Activated naive CD8-positive, alpha-beta T cell treated with anti-CD3 and anti-CD28 coated beads, Interleukin-2, amount 10 ng/mL, durations not matched to agents 7 days and 5 days (primary cell): ENCODE data around the gene EVI2A. TPM values are rescaled to one million over a fixed set of nuclear protein-coding genes. Genes with fewer than 3 reads are reported as not detected.
A peak's percentile ranks its signal among the peaks of the same experiment; 100 is the strongest.
"Not testable (repeated sequence)": the region's sequence is repeated elsewhere in the genome, so short reads cannot be mapped to it uniquely, and the experiment has no call there.

ENCODE experiments used
- ATAC-seq: fragments of 150-1000 bp; cut with Tn5 transposase; one replicate; pipeline ENCODE4 v1.10.0; 2021; ENCODE audit warnings: low read depth, moderate library complexity
- POLR2A ChIA-PET: fragments of 350-600 bp; sonication (Branson Sonifier 250); formaldehyde crosslinking; loops from one replicate; lab custom pipeline; 2021; ENCODE audit warnings: antibody characterized with exemption; lab: Charles Lee
- DNase-seq: peaks from one replicate; pipeline ENCODE4 v3.0.0; 2021
- H3K27ac Mint-ChIP-seq: one replicate; pipeline ENCODE4 v1.8.0; 2022; ENCODE audit warnings: mild to moderate bottlenecking, mixed read lengths
- H3K27me3 Mint-ChIP-seq: one replicate; pipeline ENCODE4 v1.8.0; 2022; ENCODE audit warnings: mild to moderate bottlenecking, moderate library complexity, mixed read lengths
- H3K36me3 Mint-ChIP-seq: one replicate; pipeline ENCODE4 v1.8.0; 2021; ENCODE audit warnings: mild to moderate bottlenecking, mixed read lengths
- H3K4me1 Mint-ChIP-seq: one replicate; pipeline ENCODE4 v1.8.0; 2021; ENCODE audit warnings: mixed read lengths
- H3K4me3 Mint-ChIP-seq: one replicate; pipeline ENCODE4 v1.8.0; 2022; ENCODE audit warnings: mild to moderate bottlenecking, moderate library complexity, mixed read lengths
- H3K9me3 Mint-ChIP-seq: one replicate; pipeline ENCODE4 v1.8.0; 2021; ENCODE audit warnings: mixed read lengths
- total RNA-seq, 2 experiments: library from RNA; stranded (reverse); gene quantifications; one replicate each; pipeline ENCODE4 v1.2.3, GENCODE V29; 2021

EVI2A gene
- total RNA-seq, 2 experiments from 2014 or later: 74.9 to 78.3 TPM

- Mint-ChIP-seq H3K36me3 (peaks cover 41% of the 10 kb centered on the region), H3K27ac (peak overlapping the region; percentile 97), H3K27me3 (no peaks in the 10 kb centered on the region), H3K4me1 (peaks cover 49% of the 10 kb centered on the region), H3K9me3 (peaks cover 4% of the 10 kb centered on the region), H3K4me3 (peak overlapping the region; percentile 89)
- POLR2A ChIA-PET: interaction anchor here (1.4 to 6.0 kb wide), 3 partner anchors 9 to 19 kb away, joined by 3 to 125 read pairs (median 54); partner anchors contain the start of gene EVI2A
- ATAC-seq (peak; percentile 23), DNase-seq (no peak)
Observed at GRCh38 chr17:31309556-31309955, 11.9 kb downstream of the EVI2A start.

DNA sequence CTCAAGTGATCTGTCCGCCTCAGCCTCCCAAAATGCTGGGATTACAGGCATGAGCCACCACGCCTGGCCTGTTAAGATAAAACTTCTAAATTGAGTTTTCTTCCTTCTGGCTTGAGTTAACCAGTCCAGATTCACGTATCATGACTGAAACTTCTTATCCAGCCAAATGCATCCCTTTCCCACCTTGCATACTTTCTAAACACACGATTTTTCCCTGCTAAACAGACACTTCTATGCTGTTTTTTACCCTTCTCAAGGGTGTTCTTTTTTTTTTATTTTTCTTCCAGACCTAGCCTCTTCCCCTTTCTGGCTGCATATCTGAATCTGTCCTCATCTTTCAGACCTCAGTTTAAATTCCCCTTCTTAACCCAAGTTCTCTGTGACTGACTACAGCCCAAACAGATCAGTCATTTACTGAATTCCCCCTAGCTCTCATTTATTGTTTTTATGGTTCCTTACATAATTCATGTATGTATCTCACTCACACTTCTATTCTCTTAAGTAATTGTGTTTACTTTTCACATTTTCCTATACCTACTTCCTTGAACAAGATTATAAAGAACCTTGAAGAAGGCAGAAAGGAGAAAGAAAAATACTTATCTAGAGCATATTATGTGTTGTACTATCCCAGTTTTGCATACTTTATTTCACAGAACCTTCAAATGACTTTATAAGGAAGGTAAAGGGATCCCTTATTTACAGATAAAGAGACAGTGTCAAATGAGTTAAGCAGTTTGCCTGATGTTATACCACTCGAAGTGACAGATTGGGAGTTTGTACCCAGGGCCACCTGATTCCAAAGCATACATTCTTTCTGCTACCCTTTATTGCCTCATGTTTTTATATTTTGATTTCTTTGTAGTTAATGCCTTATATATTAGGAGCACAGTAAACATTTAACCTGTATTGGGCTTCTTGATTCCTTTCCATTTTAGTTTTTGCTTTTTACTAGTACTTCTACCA lies 12.8 kb downstream of the EVI2A start:
- H3K27ac Mint-ChIP-seq: peak overlapping the region; percentile 97
- H3K4me3 Mint-ChIP-seq: peak overlapping the region; percentile 89
- H3K9me3 Mint-ChIP-seq: peaks cover 6% of the 10 kb centered on the region
- peaks cover 48% of the 10 kb centered on the region for H3K36me3 Mint-ChIP-seq
- no peaks in the 10 kb centered on the region for H3K27me3 Mint-ChIP-seq
- POLR2A ChIA-PET: interaction anchor here (0.6 to 6.0 kb wide), 4 partner anchors 10 to 391 kb away, joined by 3 to 125 read pairs (median 29); partner anchors contain the start of gene EVI2A
- DNase-seq (no peak), ATAC-seq (no peak)
- peaks cover 44% of the 10 kb centered on the region for H3K4me1 Mint-ChIP-seq

- DNase-seq (no peak), ATAC-seq (no peak)
- POLR2A ChIA-PET: interaction anchor here (6.0 kb wide), 1 partner anchor 11 kb away, joined by 125 read pairs; no protein-coding TSS in a partner anchor
- H3K36me3 Mint-ChIP-seq: peaks cover 58% of the 10 kb centered on the region
- peak overlapping the region; percentile 97 for H3K27ac Mint-ChIP-seq
- H3K9me3 Mint-ChIP-seq: peaks cover 6% of the 10 kb centered on the region
- peak overlapping the region; percentile 89 for H3K4me3 Mint-ChIP-seq
- H3K27me3 Mint-ChIP-seq: no peaks in the 10 kb centered on the region
- H3K4me1 Mint-ChIP-seq: peaks cover 44% of the 10 kb centered on the region
Observed at GRCh38 chr17:31307640-31308039, 13.8 kb downstream of the EVI2A start.

GRCh38 chr17:31299624-31300023 lies 21.8 kb downstream of the EVI2A start:
- H3K27ac Mint-ChIP-seq: no peak overlapping the region
- H3K27me3 Mint-ChIP-seq: no peaks in the 10 kb centered on the region
- no peak overlapping the region for H3K4me3 Mint-ChIP-seq
- H3K9me3 Mint-ChIP-seq: peaks cover 2% of the 10 kb centered on the region
- H3K4me1 Mint-ChIP-seq: peaks cover 10% of the 10 kb centered on the region
- peaks cover 29% of the 10 kb centered on the region for H3K36me3 Mint-ChIP-seq
- DNase-seq (no peak), ATAC-seq (no peak)
- POLR2A ChIA-PET: interaction anchor here (0.6 kb wide), 1 partner anchor 19 kb away, joined by 3 read pairs; no protein-coding TSS in a partner anchor

DNA sequence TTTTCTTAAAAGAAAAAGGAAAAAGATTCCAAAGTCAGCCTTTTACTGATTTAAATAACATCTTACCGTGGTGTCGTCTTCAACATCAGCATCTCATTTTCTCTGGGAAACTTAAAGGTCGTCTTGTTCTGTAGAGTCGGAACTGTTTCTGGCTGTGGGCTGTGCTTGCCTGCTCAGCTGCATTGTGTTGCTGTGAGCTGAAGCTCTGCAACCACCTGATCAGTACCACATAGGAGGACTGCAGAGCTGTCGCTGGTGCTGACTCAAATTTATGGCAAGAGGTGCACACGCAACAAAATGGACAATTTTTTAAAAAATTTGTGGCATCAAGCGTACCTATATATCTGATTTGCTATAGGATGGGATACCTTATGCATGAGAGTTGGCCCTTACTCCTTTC lies 24.3 kb downstream of the EVI2A start, which contains the start of gene OMG:
OMG (minus strand) TSS at position 150 of the 400 bp plus-strand sequence. CDS start 908 bp downstream, outside the sequence.
- Mint-ChIP-seq H3K4me1 (peaks cover 13% of the 10 kb centered on the region), H3K9me3 (no peaks in the 10 kb centered on the region), H3K27me3 (no peaks in the 10 kb centered on the region), H3K36me3 (peaks cover 8% of the 10 kb centered on the region), H3K27ac (no peak within 1 kb of the TSS), H3K4me3 (no peak within 1 kb of the TSS)
- DNase-seq (no peak), ATAC-seq (no peak)
- POLR2A ChIA-PET: no interaction called here

GRCh38 chr17:31296142-31296541 lies 25.3 kb downstream of the EVI2A start:
- no peaks in the 10 kb centered on the region for H3K9me3 Mint-ChIP-seq
- H3K27ac Mint-ChIP-seq: no peak overlapping the region
- H3K36me3 Mint-ChIP-seq: peaks cover 13% of the 10 kb centered on the region
- H3K27me3 Mint-ChIP-seq: no peaks in the 10 kb centered on the region
- DNase-seq: no peak
- no peak overlapping the region for H3K4me3 Mint-ChIP-seq
- no peak for ATAC-seq
- peaks cover 13% of the 10 kb centered on the region for H3K4me1 Mint-ChIP-seq
- POLR2A ChIA-PET: no interaction called here

DNA sequence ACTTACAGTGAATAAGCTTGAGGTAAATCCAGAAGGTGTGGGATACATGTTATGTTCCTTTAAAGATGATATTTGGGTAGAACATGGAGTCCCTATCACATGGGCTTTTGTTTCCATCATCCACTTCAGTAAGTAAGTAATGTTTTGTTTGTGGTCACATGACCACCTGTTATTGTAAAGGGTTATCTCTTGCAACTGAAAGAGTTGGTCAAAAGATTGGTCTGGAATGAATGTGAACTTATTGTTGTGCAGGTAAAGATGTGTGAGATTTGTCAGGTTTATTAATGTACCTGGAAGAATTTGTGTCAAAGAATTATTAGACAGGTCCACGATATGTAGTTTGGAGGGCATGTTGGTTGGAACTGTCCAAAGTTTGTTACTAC lies 25.9 kb downstream of the EVI2A start:
- H3K27me3 Mint-ChIP-seq: no peaks in the 10 kb centered on the region
- no peak for DNase-seq
- no peak for ATAC-seq
- no peak overlapping the region for H3K27ac Mint-ChIP-seq
- H3K4me3 Mint-ChIP-seq: no peak overlapping the region
- no peaks in the 10 kb centered on the region for H3K9me3 Mint-ChIP-seq
- POLR2A ChIA-PET: no interaction called here
- H3K36me3 Mint-ChIP-seq: peaks cover 10% of the 10 kb centered on the region
- peaks cover 14% of the 10 kb centered on the region for H3K4me1 Mint-ChIP-seq

DNA sequence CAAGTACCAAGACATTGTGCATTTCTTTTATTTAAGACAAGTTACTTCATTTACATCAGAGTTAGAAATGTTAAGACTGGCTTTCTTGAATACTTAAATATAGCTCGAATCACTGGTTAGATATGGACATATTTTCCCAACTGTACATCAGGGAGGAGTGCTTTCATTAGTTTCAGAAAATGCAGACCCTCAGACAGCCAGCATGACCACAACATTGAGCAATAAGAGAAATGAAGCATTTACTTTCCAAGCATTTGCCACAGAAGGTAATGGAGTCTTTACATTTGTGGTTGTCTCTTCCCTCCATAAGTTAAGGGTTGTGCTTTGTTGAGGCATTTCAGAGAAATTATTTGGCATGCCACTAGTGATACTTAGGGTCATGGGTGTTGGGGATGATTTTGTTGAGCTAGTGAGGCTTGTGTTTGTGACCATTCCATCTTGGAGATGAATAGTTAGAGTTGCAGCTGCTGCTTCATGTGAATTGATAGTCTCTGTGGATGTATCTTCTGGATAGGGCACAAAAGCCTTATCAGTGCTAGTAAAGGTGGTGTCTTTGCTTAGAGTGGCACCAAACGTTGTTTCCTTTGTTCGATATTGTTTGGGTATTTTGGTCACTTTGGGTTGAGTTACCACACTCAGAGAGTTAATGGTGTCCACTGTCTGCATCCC lies 26.5 kb downstream of the EVI2A start:
- Mint-ChIP-seq H3K9me3 (no peaks in the 10 kb centered on the region), H3K27ac (no peak overlapping the region), H3K4me1 (peaks cover 18% of the 10 kb centered on the region), H3K36me3 (peaks cover 14% of the 10 kb centered on the region), H3K27me3 (no peaks in the 10 kb centered on the region), H3K4me3 (no peak overlapping the region)
- DNase-seq (no peak), ATAC-seq (peak; percentile 26)
- POLR2A ChIA-PET: no interaction called here

DNA sequence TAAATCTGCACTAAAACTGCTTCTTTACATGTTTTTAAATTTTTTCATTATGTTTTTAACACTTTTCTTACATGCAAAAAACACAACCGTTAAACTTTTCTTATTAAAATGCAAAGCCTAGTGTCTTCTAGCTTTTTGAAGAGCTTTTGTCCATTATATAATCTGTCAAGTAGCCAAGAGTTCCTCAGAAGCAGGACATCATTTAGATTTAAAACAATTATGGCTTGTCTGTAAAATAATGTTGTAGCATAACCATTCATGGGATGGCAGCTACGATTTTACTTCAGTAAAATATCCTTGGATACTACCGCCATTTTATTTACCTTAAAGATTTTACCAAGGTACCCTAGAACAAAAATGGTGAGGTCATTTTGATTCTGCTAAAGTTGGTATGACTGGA lies 27.2 kb downstream of the EVI2A start:
- no peak for ATAC-seq
- Mint-ChIP-seq H3K27me3 (no peaks in the 10 kb centered on the region), H3K27ac (no peak overlapping the region), H3K4me3 (no peak overlapping the region), H3K36me3 (peaks cover 11% of the 10 kb centered on the region), H3K9me3 (no peaks in the 10 kb centered on the region), H3K4me1 (peaks cover 18% of the 10 kb centered on the region)
- POLR2A ChIA-PET: no interaction called here
- no peak for DNase-seq

- POLR2A ChIA-PET: no interaction called here
- Mint-ChIP-seq H3K4me3 (no peak overlapping the region), H3K4me1 (peaks cover 20% of the 10 kb centered on the region), H3K9me3 (no peaks in the 10 kb centered on the region), H3K27me3 (no peaks in the 10 kb centered on the region), H3K36me3 (peaks cover 11% of the 10 kb centered on the region), H3K27ac (no peak overlapping the region)
- DNase-seq (no peak), ATAC-seq (no peak)
Observed at GRCh38 chr17:31293581-31293980, 27.8 kb downstream of the EVI2A start.

- Mint-ChIP-seq H3K4me3 (no peak overlapping the region), H3K27me3 (no peaks in the 10 kb centered on the region), H3K27ac (no peak overlapping the region), H3K4me1 (peaks cover 20% of the 10 kb centered on the region), H3K9me3 (peaks cover 1% of the 10 kb centered on the region), H3K36me3 (peaks cover 20% of the 10 kb centered on the region)
- DNase-seq (no peak), ATAC-seq (no peak)
- POLR2A ChIA-PET: interaction anchor here (1.2 kb wide), 1 partner anchor 19 kb away, joined by 3 read pairs; no protein-coding TSS in a partner anchor
Observed at GRCh38 chr17:31291820-31292219, 29.6 kb downstream of the EVI2A start.

- POLR2A ChIA-PET: interaction anchor here (0.9 kb wide), 1 partner anchor 30 kb away, joined by 3 read pairs; no protein-coding TSS in a partner anchor
- peaks cover 1% of the 10 kb centered on the region for H3K9me3 Mint-ChIP-seq
- no peak for ATAC-seq
- DNase-seq: no peak
- peaks cover 11% of the 10 kb centered on the region for H3K4me1 Mint-ChIP-seq
- H3K36me3 Mint-ChIP-seq: peaks cover 22% of the 10 kb centered on the region
- no peak overlapping the region for H3K27ac Mint-ChIP-seq
- no peak overlapping the region for H3K4me3 Mint-ChIP-seq
- no peaks in the 10 kb centered on the region for H3K27me3 Mint-ChIP-seq
Observed at GRCh38 chr17:31289790-31290189, 31.6 kb downstream of the EVI2A start.

- H3K4me3 Mint-ChIP-seq, ATAC-seq, DNase-seq, H3K4me1 Mint-ChIP-seq, H3K9me3 Mint-ChIP-seq, H3K27ac Mint-ChIP-seq, POLR2A ChIA-PET, H3K27me3 Mint-ChIP-seq: not testable (repeated sequence)
- peaks cover 22% of the 10 kb centered on the region for H3K36me3 Mint-ChIP-seq
Observed at GRCh38 chr17:31287932-31288331, 33.5 kb downstream of the EVI2A start.
